Hematopoietic multipotent progenitor cell treated with erythropoietin and hydrocortisone succinate and interleukin-3 and kit ligand, for 6 days (in vitro differentiated cells): ENCODE results near the gene ECHDC3.

Source experiments
- DNase-seq: peaks from one replicate; pipeline ENCODE4 v3.0.0-alpha.2; 2015

Gene ECHDC3

DNA sequence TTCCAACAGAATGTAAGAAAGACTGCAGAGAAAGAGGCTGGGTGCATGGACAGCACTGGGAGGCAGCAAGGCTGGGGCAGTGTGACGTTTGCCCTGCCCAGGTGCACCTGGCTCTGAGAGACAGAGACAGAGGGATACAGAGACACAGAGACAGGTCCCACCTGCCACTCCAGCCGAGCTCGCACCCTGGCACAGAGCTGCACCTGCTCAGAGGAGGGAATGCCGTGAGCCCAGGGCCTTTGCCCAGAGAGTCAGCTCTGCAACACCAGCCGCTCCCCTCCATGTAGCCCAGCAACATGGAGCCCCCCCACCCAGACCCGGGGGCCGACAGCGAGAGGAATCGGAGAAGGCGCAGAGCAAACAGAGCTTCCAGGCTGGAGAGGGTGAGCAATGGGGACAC, 45.7 kb downstream of the ECHDC3 start:
- DNase-seq = no peak

DNA sequence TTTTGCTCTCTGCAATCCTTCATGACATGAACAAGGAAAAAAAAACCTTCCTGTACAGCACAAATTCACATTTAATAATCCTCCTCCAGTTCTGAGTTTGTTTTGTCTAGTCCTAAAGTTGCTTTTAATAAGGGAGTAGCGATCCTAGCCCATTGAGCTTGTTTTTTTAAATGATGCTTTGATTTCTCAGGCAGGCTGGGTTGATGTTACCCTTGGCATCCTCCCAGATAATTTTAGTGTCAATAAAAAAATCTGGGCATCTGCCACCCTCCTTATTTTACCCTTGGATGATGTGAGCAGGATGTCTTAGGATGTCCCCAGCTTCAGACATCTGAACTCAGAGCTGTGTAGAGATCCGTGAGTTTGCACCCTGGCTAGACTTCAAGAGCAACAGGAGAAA, 47.1 kb downstream of the ECHDC3 start:
- no peak for DNase-seq

DNA sequence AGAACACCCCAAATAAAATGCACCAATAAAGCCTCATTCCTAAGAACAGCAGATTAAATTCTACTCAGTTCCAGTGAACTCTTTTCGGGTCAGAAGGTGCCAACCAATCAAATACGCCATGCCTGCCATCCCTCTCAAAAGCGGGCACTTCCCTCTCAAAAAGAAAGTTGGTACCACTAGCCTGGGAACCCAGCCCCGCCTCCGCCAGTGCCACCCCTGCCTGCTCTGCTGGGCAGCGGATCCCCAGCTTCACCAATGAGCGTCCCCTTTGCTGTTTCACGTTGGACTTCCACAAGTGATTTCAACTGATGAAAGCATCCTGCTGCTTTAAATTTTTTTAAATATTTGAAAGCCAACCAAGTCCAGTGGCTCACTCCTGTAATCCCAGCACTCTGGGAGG, 47.8 kb downstream of the ECHDC3 start:
- DNase-seq = no peak

DNA sequence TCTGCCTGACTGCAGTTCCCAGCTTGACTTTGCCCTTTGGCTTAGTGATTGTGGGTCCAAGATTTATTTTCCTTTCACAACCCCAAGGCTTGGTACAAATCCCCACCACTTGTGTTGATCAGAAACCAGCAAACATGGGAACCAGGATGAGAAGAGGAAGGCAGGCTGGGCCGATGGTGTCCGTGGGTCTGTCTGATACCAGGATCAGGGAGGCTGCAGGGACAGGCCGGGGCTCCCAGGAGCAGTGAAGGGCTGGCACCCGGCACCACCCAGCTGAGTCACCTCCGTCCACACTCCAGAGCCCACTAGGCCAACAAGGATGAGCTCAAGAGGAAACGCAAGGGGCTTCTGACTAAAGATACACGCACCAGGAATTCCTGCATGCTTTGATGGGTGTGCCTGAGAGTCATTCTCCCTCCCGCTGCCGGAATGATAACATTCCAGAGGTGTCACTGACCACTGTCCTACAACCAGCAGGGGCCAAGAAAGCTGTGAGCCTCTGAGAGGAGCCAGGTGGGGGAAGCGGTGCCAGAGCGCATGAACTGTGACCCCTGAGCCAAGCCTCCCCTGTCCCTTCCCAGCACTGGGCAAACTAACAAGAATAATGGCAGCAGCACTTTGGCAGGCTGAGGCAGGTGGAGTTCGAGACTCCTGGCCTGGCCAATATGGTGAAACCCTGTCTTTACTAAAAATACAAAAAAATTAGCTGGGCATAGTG, 51.7 kb downstream of the ECHDC3 start:
- DNase-seq = no peak

DNA sequence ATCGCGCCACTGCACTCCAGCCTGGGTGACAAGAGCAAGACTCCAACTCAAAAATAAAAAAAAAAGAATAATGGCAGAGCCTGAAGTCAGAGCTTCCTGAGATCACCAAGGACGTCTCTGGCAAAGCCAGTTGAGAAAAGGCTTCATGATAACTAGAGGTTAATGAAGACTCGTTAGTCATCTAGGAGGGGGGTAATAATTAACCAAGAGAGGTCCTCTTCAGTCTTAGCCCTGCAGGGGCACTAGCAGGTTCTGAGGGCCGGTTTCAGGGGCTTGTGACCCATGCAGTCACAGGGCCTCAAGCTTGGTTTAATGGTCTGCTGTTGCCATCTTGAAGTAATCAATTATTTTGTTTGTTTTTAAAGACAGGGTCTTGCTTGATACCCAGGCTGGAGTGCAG, 52.4 kb downstream of the ECHDC3 start:
- no peak for DNase-seq

DNA sequence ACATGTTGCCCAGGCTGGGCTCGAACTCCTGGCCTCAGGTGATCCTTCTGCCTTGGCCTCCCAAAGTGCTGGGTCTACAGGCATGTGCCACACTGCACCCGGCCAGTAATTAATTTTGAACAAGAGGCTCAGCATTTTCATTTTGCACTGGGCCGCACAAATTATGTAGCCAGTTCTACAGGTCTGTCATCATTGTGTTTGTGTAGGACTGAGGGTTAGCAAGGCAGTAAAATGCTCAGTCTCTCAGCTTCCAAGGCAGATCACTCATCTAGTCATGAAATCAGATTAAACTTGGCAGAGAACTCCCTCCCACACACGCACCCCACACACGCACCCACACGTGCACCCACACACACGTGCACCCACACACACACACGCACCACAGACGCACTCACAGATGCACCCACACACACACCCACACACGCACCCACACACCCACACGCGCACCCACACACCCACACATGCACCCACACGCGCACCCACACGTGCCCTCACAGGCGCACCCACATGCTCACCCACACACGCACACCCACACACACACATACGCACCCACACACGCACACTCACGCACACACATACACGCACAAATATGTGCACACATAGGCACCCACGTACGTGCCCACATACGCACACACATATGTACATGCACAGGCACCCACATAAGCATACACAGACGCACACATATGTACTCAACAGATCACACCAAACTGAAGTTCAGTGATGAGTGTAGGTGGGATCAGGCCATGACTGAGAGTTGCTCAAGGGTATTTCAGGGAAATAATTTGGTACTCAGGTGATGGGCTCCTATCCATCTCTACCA, 53.1 kb downstream of the ECHDC3 start:
- no peak for DNase-seq

DNA sequence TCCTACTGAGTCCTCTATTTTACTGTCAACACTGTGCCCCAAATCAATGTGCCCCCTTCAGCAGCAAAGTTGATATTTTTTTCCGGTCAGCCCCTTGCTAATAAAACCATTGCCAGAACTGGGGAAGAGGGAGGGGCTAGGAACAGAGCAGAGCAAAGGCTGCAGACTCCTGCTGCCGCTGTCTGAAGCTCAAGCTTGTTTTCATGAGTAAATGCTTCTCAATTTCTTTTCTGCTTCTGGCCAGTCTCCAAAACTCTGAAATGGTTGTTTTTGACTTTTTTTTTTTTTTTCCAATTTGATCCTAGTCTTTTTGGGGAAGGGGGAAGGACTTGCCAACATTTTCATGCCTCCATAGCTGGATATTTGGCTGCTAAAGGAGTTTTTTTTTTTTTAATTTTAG, 54.3 kb downstream of the ECHDC3 start:
- no peak for DNase-seq

DNA sequence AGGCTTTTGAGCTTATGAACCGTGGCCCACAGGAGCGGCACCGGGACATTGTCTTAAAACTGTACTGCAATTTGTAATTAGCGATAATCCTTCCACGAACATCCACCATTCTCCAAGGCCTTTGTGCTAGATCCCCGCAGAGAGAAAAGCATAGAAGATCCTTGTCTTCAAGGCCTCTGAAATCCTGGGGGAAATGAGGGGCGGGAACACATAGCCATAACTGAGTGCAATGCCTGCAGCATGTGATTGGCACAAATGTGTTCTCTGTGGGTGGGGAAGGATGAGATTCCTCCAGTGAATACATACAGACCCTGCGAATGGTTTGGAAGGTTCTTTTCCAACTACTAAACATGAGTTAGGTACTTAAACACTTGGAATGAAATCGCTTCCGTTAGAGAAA, 55.1 kb downstream of the ECHDC3 start:
- no peak for DNase-seq

DNA sequence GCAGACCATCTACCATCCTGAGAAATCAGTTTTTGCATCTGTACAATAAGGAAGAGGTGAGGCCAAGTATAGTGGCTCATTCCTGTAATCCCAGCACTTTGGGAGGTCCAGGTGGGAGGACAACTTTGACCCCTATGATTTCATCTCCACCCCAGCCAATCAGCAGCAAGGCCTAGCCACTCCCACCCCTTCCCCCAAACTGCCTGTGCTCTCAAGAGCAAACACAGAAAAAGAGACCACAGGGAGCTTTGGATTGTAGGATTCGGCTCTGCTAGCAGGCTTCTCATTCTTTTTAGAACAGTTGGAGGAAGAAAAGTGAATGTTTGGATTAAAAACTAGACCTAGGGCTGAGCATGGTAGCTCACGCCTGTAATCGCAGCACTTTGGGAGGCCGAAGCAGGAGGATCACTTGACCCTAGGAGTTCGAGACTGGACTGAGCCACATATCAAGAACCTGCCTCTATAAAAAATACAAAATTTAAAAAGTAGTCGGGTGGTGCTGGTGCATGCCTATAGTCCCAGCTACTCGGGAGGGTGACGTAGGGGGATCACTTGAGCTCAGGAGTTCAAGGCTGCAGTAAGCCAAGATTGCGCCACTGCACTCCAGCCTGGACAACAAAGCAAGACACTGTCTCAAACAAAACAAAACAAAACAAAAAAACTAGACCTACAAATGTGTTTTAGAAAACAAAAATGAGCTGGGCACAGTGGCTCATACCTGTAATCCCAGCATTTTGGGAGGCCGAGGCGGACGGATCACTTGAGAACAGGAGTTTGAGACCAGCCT, 55.9 kb downstream of the ECHDC3 start:
- DNase-seq = no peak

DNA sequence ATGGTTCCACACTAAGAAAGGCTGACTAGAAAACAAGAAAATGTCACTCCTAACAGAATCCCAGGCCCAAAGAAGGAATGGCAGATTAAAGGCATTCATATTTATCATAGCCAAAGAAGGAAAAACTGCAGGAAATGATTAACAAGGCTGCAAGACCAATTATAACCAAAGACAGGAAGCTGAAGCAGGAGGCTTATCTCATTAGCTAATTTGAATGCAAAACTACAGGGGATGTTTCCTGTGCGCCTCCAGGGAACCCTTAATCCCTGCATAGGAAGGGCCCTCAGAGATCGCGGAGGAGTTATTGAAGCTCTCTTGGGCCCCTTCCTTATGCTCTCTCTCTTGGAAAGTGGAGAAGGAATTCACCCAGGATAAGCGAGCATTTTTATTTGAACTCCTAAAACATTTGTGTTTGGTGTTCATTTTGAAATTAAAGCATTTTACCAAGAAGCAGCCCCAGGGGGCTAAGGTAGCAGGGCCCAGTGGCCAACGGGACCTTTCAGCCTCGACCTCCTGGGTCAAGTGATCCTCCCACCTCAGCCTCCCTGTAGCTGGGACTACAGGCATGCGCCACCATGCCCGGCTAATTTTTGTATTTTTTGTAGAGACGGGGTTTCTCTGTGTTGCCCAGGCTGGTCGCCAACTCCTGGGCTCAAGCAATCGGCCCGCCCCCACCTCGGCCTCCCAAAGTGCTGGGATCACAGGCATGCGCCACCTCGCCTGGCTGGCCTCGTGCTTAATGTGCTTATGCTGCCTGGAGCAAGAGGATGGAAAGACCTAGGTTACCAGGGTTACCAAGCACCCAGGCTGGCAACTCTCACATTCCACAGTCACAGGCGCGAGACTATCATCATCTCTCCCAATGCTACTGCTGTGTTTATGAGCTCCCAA, 56.9 kb downstream of the ECHDC3 start:
- DNase-seq = peak; percentile 56

DNA sequence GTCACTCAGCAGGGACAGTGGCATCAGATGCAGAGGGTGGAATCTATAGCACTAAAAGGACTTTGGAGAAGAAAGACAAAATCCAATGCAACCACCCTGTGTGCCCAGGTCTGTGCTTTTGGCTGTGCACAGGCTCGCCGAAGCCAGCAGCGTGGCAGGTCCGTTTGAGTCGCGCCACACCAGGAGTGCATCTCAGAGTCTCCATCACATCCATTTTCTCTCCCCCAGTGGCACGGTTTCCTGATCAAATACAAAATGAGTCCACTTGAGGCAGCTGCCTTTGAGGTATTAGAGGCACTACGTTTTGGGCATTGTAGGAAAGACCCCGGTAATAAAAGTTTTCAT, 57.5 kb downstream of the ECHDC3 start:
- DNase-seq = no peak

DNA sequence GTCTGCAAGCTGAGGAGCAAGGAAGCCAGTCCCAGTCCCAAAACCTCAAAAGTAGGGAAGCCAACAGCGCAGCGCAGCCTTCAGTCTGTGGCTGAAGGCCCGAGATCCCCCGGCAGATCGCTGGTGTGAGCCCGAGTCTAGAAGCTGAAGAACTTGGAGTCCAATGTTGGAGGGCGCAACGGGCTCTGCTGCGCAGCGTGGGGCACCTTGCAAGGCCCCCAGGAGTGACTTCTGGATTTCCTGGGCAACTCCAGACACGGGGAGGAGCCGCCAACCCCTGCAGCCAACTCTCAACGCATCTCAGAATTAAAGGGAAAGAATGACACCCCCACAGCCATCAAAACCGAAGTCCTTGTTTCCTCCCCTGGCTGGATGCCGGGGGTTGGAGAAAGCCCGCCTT, 62.2 kb downstream of the ECHDC3 start:
- no peak for DNase-seq

DNA sequence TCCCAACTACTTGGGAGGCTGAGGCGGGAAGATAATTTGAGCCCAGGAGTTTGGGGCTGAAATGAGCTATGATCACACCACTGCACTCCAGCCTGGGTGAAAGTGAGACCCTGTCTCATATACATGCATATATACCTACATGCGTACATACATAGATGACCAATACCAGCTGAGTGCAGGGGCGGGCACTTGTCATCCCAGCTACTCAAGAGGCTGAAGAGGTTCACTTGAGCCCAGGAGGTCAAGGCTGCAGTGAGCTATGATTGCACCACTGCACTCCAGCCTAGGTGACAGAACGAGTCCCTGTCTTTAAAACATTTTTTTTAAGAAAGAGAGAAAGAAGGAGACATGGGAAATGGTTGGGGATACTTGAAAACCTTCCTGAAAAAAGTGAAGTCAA, 63.6 kb downstream of the ECHDC3 start:
- DNase-seq = no peak

DNA sequence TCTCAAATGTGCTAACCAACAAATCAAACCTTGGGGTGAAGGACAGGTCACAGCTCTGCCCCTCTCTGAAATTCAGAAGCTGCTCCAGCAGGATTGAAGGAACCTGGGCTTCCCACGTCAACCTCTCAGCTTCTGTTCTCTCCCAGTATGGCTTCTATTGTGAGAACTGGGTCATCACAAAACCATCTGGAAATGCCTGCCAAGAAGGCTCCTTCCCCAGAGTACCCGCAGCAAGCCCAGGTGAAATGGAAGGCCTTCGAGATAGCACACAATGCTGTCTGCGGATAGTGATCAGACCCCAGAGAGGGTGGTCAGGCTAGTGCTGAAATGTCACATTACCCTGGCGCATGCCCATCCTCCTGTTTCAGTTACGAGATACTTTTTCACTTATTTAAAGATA, 64.5 kb downstream of the ECHDC3 start:
- no peak for DNase-seq

DNA sequence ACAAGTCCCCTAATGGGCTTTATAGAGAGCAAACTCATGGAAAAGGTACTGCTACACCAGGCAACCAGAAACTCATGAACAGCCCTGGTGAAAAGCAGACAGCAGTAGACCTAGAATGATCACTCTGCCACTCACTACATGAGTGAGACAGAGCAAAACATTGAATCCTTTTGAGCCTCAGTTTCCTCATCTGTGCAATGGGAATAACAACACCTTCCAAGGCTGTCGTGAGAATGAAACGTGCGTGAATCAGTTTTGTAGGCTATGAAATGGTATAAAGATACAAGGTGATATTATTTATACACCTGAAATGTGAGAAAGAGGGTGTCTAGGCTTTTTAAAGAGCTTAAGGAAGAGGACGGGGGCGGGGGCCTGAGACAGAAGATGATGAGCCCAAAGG, 66.6 kb downstream of the ECHDC3 start:
- no peak for DNase-seq

DNA sequence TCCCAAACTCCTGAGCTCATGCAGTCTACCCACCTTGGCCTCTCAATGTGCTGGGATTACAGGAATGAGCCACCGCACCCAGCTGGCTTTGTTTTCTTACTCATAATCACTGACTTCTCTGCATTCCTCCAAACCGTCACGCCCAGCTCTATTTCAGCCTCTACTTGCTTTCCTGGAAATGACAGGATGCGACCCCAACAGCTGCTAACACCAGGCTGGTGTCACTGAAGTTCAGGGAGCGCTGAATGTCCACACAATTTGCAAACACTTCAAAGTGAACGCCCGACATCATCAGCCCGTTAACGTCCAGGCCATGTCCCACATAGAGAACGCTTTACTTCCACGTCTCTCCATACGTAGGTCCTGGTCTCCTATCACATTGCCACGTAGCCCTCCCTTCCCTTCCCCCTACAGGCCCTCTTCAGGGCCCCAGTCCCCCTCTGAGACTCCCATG, 68.2 kb downstream of the ECHDC3 start:
- DNase-seq = no peak

DNA sequence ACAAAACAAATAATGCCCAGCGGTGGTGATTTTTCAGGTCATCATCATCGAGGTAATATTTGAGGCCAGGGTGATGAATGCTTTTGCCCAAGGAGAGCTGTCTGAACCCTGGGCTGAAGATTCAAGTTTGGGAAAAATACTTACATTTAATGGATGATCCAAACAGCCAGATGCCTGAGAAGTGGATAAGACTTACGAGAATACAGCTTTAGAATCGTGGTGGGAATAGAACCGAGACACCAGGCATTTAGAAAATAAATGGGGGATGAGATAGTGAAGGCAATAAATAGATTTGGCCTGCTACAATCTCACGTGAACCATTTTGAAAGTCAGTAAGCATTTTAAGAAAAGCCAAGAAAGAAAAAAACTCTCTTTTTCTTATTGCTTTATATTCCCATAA, 68.8 kb downstream of the ECHDC3 start:
- no peak for DNase-seq

DNA sequence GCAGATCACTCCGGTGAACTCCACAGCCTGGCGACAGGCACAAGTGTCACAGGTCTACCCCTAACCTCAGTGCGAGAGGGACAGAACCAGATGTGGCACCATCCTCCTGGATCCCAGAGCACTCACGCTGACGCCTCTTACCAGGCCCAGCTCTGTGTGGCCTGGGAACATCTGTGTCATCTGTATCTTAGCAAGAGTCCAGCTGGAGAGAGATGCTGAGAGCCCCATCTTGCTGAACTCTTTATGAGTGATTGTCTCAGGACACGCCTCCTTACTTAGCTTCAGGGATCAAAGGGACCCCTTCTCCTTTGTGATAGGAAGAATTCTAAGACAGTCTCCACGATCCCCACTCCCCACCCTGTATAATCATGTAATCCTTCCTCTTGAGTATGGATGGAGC, 71.0 kb downstream of the ECHDC3 start:
- DNase-seq = no peak
